Measurements from ENCODE around the gene KCNK6.
"Not testable (repeated sequence)": the region's sequence is repeated elsewhere in the genome, so short reads cannot be mapped to it uniquely, and the experiment has no call there.

Gene KCNK6

GRCh38 chr19:38359242-38360021, 39.8 kb downstream of the KCNK6 start:
- H3K4me3 ChIP-seq (ENCODE audit: low read depth, low read length), result no peak overlapping the region
- ChIA-PET CTCF (interaction anchor here (1.0 to 2.0 kb wide), 4 partner anchors 12 to 127 kb away, joined by 3 to 9 read pairs (median 4); partner anchors contain the start of gene CATSPERG), POLR2A (no interaction called here)
- TF ChIP-seq CTCF (IDR thresholded peaks at IDR 0.05; ENCODE audit: insufficient read depth, low read length, missing control alignments), result no peak
- no peak for DNase-seq (ENCODE audit: low read depth, low spot score)

GRCh38 chr19:38360351-38360750, 40.7 kb downstream of the KCNK6 start:
- TF ChIP-seq CTCF (IDR thresholded peaks at IDR 0.05; ENCODE audit: insufficient read depth, low read length, missing control alignments), result no peak
- DNase-seq (ENCODE audit: low read depth, low spot score), result no peak
- ChIA-PET POLR2A (no interaction called here), CTCF (interaction anchor here (1.7 to 2.0 kb wide), 3 partner anchors 25 to 128 kb away, joined by 4 to 9 read pairs (median 5); partner anchors contain the start of gene CATSPERG)
- no peak overlapping the region for H3K4me3 ChIP-seq (ENCODE audit: low read depth, low read length)

- TF ChIP-seq CTCF (IDR thresholded peaks at IDR 0.05; ENCODE audit: insufficient read depth, low read length, missing control alignments), result no peak
- H3K4me3 ChIP-seq (ENCODE audit: low read depth, low read length), result peak overlapping the region; percentile 63
- CTCF ChIA-PET, result interaction anchor here (1.5 to 2.0 kb wide), 3 partner anchors 26 to 128 kb away, joined by 3 to 9 read pairs (median 4); partner anchors contain the start of gene CATSPERG
- POLR2A ChIA-PET, result no interaction called here
- no peak for DNase-seq (ENCODE audit: low read depth, low spot score)
Observed at GRCh38 chr19:38360839-38361631, 41.4 kb downstream of the KCNK6 start.

GRCh38 chr19:38361633-38362075, 42.0 kb downstream of the KCNK6 start:
- no peak for DNase-seq (ENCODE audit: low read depth, low spot score)
- no peak for TF ChIP-seq CTCF (IDR thresholded peaks at IDR 0.05; ENCODE audit: insufficient read depth, low read length, missing control alignments)
- POLR2A ChIA-PET, result interaction anchor here (1.2 kb wide), 1 partner anchor 13 kb away, joined by 5 read pairs; the partner anchor contains the start of gene PSMD8
- peak overlapping the region; percentile 63 for H3K4me3 ChIP-seq (ENCODE audit: low read depth, low read length)
- CTCF ChIA-PET, result interaction anchor here (1.5 to 2.0 kb wide), 2 partner anchors 26 to 127 kb away, joined by 3 to 9 read pairs; partner anchors contain the start of gene CATSPERG

GRCh38 chr19:38362076-38362945, 42.7 kb downstream of the KCNK6 start:
- TF ChIP-seq CTCF (IDR thresholded peaks at IDR 0.05; ENCODE audit: insufficient read depth, low read length, missing control alignments), result no peak
- DNase-seq (ENCODE audit: low read depth, low spot score), result no peak
- ChIA-PET CTCF (interaction anchor here (0.8 to 1.5 kb wide), 2 partner anchors 128 to 129 kb away, joined by 3 read pairs; no protein-coding TSS in a partner anchor), POLR2A (interaction anchor here (1.2 kb wide), 1 partner anchor 12 kb away, joined by 5 read pairs; the partner anchor contains the start of gene PSMD8)
- H3K4me3 ChIP-seq (ENCODE audit: low read depth, low read length), result peak overlapping the region; percentile 63

GRCh38 chr19:38362946-38363688, 43.5 kb downstream of the KCNK6 start:
- ChIA-PET POLR2A (interaction anchor here (1.2 kb wide), 1 partner anchor 11 kb away, joined by 5 read pairs; the partner anchor contains the start of gene PSMD8), CTCF (interaction anchor here (0.8 kb wide), 1 partner anchor 130 kb away, joined by 3 read pairs; no protein-coding TSS in a partner anchor)
- peak overlapping the region; percentile 63 for H3K4me3 ChIP-seq (ENCODE audit: low read depth, low read length)
- not testable (repeated sequence) for DNase-seq (ENCODE audit: low read depth, low spot score)

Measured in AG04449 (cell line).